Measurements from ENCODE around the gene HOXC10. TPM values are rescaled to one million over a fixed set of nuclear protein-coding genes. Genes with fewer than 3 reads are reported as not detected.

HOXC10 gene
- total RNA-seq, 1 donor from 2014 or later = not detected

DNA sequence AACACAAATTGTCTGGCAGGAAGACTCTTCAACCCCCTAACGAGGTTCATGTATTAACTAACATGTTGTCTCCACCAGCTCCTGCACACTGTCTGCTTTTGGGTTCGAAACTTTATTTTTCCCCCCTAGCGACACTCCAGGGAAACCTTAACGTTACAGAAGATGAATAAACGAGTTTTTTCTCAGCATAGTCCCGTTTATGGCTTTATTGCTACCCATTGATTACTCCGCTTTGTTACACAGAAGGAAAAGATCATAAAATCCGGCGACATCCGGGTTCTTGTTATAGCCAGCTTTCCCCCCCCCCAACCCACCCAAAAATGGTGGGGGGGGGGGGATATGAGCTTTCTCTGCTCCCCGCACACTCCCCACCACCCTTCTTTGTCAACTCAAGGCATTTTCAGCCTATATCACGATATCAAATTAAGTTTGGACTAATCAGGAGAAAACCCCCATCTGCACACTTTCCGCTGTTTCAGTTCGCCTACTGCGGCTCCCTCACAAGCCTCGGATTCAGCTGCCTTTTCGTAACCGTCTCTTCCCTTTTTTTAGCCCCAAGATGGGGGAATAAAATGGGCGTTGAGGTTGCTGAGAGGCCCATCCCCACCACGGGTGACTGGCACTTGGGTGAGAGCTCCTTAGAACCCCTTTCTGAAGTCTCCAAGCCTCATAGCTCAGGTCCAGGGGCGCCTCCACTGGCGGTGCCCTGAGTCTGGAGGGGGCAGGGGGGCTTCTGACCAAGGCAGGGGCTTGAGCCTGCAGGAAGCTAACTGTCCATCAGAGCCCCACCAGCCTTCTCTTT lies 41.9 kb downstream of the HOXC10 start:
- TF ChIP-seq, protein P1, sequence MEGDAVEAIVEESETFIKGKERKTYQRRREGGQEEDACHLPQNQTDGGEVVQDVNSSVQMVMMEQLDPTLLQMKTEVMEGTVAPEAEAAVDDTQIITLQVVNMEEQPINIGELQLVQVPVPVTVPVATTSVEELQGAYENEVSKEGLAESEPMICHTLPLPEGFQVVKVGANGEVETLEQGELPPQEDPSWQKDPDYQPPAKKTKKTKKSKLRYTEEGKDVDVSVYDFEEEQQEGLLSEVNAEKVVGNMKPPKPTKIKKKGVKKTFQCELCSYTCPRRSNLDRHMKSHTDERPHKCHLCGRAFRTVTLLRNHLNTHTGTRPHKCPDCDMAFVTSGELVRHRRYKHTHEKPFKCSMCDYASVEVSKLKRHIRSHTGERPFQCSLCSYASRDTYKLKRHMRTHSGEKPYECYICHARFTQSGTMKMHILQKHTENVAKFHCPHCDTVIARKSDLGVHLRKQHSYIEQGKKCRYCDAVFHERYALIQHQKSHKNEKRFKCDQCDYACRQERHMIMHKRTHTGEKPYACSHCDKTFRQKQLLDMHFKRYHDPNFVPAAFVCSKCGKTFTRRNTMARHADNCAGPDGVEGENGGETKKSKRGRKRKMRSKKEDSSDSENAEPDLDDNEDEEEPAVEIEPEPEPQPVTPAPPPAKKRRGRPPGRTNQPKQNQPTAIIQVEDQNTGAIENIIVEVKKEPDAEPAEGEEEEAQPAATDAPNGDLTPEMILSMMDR (IDR thresholded peaks at IDR 0.05) = no peak
- no peak for DNase-seq
- Histone ChIP-seq H3K4me3 (no peak overlapping the region), H3K27ac (no peak overlapping the region), H3K9me3 (no peaks in the 10 kb centered on the region), H3K4me1 (peaks cover 7% of the 10 kb centered on the region), H3K27me3 (ENCODE audit: low read depth) (peaks cover 100% of the 10 kb centered on the region), H3K36me3 (no peaks in the 10 kb centered on the region)
- intact Hi-C loops (cut with DNase I) = no loop called here
- no peak for ATAC-seq

DNA sequence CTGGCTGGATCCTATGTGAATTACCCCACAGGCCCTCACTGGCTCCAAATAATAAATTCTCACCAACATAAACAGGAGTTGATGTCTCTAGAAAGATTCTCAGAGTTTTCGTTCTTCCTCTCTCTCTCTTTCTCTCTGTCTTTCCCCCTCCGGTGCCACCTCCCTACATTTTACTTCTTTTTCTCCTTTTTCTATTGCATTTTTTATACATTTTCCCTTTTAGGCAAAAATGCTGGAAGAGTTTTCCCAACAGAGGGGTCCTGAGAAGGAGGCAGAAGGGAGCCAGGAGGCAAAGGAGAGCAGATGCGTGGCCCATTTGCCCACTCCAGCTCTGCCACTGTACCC lies 42.5 kb downstream of the HOXC10 start:
- DNase-seq (no peak), ATAC-seq (no peak)
- peaks cover 7% of the 10 kb centered on the region for H3K4me1 ChIP-seq
- H3K27ac ChIP-seq = no peak overlapping the region
- no peaks in the 10 kb centered on the region for H3K9me3 ChIP-seq
- H3K4me3 ChIP-seq = no peak overlapping the region
- H3K27me3 ChIP-seq (ENCODE audit: low read depth) = peaks cover 100% of the 10 kb centered on the region
- intact Hi-C loops (cut with DNase I) = no loop called here
- H3K36me3 ChIP-seq = no peaks in the 10 kb centered on the region
- TF ChIP-seq, protein P1 (IDR thresholded peaks at IDR 0.05) = no peak

DNA sequence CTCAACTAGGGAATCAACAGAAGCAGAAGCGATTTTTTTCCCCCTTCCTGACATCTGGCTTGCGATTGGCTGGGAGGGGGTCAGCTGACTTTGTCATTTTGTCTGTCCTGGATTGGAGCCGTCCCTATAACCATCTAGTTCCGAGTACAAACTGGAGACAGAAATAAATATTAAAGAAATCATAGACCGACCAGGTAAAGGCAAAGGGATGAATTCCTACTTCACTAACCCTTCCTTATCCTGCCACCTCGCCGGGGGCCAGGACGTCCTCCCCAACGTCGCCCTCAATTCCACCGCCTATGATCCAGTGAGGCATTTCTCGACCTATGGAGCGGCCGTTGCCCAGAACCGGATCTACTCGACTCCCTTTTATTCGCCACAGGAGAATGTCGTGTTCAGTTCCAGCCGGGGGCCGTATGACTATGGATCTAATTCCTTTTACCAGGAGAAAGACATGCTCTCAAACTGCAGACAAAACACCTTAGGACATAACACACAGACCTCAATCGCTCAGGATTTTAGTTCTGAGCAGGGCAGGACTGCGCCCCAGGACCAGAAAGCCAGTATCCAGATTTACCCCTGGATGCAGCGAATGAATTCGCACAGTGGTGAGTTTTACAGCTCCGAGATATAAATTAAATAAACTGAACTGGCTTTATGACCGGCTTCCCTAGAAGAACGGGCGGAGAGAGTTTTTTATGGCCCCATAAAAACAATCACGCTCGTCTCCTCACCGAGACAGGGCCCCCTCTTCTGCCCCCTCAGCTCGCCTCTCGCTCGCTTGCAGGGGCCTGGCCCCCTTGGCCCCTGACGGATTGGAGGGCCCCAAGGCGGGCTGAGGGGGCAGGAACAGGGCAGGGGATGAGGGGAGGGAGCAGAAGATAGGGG lies 43.6 kb downstream of the HOXC10 start, which contains the start of gene HOXC6:
Gene HOXC6 (plus strand): TSS at position 127 of the 888 bp plus-strand sequence. CDS start 82 bp downstream, at position 209.
- H3K36me3 ChIP-seq = no peaks in the 10 kb centered on the region
- TF ChIP-seq, protein P1 (IDR thresholded peaks at IDR 0.05) = no peak
- no peak within 1 kb of the TSS for H3K27ac ChIP-seq
- H3K27me3 ChIP-seq (ENCODE audit: low read depth) = peaks cover 100% of the 10 kb centered on the region
- H3K4me3 ChIP-seq = peak within 1 kb of the TSS; percentile 21
- peaks cover 13% of the 10 kb centered on the region for H3K4me1 ChIP-seq
- DNase-seq = no peak
- no peak for ATAC-seq
- H3K9me3 ChIP-seq = no peaks in the 10 kb centered on the region
- intact Hi-C loops (cut with DNase I) = no loop called here

DNA sequence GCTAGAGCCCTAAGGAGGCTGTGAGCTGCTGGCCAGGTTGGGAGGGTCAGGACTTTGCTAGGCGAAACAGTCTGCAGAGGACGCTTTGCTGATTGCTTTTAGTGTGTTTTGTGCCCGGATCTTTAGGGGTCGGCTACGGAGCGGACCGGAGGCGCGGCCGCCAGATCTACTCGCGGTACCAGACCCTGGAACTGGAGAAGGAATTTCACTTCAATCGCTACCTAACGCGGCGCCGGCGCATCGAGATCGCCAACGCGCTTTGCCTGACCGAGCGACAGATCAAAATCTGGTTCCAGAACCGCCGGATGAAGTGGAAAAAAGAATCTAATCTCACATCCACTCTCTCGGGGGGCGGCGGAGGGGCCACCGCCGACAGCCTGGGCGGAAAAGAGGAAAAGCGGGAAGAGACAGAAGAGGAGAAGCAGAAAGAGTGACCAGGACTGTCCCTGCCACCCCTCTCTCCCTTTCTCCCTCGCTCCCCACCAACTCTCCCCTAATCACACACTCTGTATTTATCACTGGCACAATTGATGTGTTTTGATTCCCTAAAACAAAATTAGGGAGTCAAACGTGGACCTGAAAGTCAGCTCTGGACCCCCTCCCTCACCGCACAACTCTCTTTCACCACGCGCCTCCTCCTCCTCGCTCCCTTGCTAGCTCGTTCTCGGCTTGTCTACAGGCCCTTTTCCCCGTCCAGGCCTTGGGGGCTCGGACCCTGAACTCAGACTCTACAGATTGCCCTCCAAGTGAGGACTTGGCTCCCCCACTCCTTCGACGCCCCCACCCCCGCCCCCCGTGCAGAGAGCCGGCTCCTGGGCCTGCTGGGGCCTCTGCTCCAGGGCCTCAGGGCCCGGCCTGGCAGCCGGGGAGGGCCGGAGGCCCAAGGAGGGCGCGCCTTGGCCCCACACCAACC lies 44.8 kb downstream of the HOXC10 start:
- TF ChIP-seq, protein P1 (IDR thresholded peaks at IDR 0.05) = no peak
- intact Hi-C loops (cut with DNase I) = no loop called here
- Histone ChIP-seq H3K4me1 (peaks cover 13% of the 10 kb centered on the region), H3K36me3 (no peaks in the 10 kb centered on the region), H3K27ac (no peak overlapping the region), H3K4me3 (no peak overlapping the region), H3K9me3 (no peaks in the 10 kb centered on the region), H3K27me3 (ENCODE audit: low read depth) (peaks cover 100% of the 10 kb centered on the region)
- ATAC-seq (no peak), DNase-seq (no peak)

DNA sequence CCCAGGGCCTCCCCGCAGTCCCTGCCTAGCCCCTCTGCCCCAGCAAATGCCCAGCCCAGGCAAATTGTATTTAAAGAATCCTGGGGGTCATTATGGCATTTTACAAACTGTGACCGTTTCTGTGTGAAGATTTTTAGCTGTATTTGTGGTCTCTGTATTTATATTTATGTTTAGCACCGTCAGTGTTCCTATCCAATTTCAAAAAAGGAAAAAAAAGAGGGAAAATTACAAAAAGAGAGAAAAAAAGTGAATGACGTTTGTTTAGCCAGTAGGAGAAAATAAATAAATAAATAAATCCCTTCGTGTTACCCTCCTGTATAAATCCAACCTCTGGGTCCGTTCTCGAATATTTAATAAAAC lies 45.5 kb downstream of the HOXC10 start:
- Histone ChIP-seq H3K4me1 (peaks cover 13% of the 10 kb centered on the region), H3K27me3 (ENCODE audit: low read depth) (peaks cover 100% of the 10 kb centered on the region), H3K9me3 (no peaks in the 10 kb centered on the region), H3K27ac (peak overlapping the region; percentile 18), H3K36me3 (no peaks in the 10 kb centered on the region), H3K4me3 (no peak overlapping the region)
- no peak for DNase-seq
- intact Hi-C loops (cut with DNase I) = no loop called here
- TF ChIP-seq, protein P1 (IDR thresholded peaks at IDR 0.05) = no peak
- ATAC-seq = no peak
